CD1c-positive myeloid dendritic cell (primary cell): ENCODE measurements around the gene UBE2R2.
"Not testable (repeated sequence)": the region's sequence is repeated elsewhere in the genome, so short reads cannot be mapped to it uniquely, and the experiment has no call there.

Source experiments
- DNase-seq: peaks from one replicate; pipeline ENCODE4 v3.0.0-alpha.2; 2016; ENCODE audit errors: extremely low spot score

Gene UBE2R2

GRCh38 chr9:33799928-33800704 lies 16.8 kb upstream of the UBE2R2 start:
- DNase-seq = no peak

- no peak for DNase-seq
Measured at GRCh38 chr9:33800886-33801285, 16.1 kb upstream of the UBE2R2 start.

- not testable (repeated sequence) for DNase-seq
Measured at GRCh38 chr9:33801943-33802500, 14.9 kb upstream of the UBE2R2 start.

DNA sequence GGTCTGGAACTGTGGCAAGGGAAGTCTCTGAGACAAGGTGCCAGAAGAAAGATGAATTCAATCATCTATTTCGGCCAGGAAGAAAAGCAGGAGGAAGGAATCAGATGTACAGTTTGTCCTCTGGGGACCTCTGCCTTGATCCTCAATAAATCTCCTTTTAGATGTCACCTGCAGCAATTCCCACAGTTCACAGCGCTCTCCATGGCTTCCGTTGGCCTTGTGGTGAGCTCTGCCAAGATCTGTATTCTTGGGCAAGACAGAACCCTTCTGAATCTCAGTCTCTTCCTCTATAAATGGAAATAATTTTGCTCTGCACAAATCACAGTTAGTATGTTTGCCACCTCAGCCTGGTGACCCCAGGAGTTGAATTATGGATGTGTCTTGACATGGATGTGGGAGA lies 12.8 kb upstream of the UBE2R2 start:
- DNase-seq = not testable (repeated sequence)

GRCh38 chr9:33807156-33807555 lies 9.8 kb upstream of the UBE2R2 start:
- DNase-seq = not testable (repeated sequence)

DNA sequence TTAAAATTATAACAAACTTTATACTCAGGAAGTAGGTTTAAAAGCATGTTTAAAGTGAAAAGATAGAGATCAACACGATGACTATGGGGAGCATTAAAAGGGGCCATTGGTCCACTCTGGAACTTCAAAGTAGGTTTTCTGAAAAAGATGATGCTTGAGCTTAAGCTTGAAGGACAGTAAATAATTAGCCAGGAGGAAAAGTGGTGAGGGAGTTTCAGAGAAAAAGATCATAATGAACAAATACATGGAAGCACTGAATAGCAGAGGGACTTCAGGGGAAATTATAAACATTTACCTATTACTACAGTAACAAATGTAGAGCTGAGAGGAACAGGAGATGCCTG lies 8.0 kb upstream of the UBE2R2 start:
- DNase-seq = not testable (repeated sequence)

GRCh38 chr9:33809506-33809905 lies 7.5 kb upstream of the UBE2R2 start:
- no peak for DNase-seq

GRCh38 chr9:33813712-33814641 lies 3.0 kb upstream of the UBE2R2 start:
- DNase-seq = peak; percentile 80

DNA sequence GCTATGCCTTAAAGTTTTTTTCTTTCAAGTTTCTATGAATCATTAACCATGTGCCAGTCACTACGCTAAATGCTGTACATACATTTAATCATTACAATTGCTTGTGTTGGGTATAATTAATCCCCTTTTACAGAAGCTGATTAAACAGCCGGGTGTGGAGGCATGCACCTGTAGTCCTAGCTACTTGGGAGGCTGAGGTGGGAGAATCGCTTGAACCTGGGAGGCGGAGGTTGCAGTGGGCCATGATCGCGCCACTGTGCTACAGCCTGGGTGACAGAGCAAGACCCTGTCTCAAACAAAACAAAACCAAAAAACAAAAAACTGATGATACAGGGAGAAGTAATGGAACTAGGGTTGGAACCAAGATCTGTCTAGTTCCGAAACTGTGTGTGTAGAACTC lies 1.2 kb upstream of the UBE2R2 start:
- no peak for DNase-seq

GRCh38 chr9:33817327-33818166 lies 587 bp downstream of the UBE2R2 start:
- peak; percentile 77 for DNase-seq

- DNase-seq = peak; percentile 51
Measured at GRCh38 chr9:33818167-33818846, 1.3 kb downstream of the UBE2R2 start.

GRCh38 chr9:33818847-33819500 lies 2.0 kb downstream of the UBE2R2 start:
- DNase-seq = peak; percentile 15

DNA sequence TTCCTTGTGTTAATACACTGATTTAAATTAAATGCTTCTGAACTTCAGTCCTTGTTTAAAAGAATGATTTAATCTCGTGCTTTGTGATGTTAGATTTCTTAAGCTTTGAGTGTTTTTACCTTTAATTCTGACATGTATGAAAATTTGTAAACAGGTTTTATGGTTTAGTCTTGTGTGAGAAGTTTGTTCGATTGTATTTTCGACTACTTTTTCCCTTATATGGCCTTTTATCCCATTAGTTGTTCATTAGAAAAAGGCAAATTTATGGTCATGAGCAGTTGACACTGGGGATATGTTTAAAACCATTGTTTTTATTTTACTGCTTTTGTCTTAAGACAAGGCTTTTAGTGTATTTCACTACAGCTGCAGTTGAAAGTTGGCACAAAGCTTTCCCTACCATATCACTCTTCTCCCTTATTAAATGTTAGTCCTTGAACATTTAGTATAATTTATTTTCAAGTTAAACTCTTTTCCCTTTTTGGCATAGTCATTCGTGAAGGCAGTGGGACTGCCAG lies 3.3 kb downstream of the UBE2R2 start:
- DNase-seq = no peak

DNA sequence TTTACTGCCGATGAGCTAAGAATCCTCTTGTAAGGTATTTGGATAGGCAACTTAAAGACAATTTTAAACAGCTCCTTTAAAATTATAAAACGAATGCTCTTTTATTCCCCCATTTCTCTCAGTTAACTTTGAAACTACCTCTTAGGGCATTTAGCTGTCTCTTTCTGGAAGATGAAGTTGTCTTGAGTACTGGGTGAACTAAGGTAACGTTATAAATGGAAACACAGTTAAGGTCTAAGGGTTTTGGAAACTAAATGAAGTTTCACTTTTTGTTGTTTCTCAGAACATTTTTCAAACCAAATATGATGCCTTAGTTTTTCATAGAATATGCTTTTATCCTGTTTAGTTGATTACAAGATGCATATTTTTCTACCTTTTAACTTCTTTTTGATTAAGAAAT lies 6.8 kb downstream of the UBE2R2 start:
- no peak for DNase-seq

GRCh38 chr9:33827285-33827684 lies 10.3 kb downstream of the UBE2R2 start:
- DNase-seq = not testable (repeated sequence)

DNA sequence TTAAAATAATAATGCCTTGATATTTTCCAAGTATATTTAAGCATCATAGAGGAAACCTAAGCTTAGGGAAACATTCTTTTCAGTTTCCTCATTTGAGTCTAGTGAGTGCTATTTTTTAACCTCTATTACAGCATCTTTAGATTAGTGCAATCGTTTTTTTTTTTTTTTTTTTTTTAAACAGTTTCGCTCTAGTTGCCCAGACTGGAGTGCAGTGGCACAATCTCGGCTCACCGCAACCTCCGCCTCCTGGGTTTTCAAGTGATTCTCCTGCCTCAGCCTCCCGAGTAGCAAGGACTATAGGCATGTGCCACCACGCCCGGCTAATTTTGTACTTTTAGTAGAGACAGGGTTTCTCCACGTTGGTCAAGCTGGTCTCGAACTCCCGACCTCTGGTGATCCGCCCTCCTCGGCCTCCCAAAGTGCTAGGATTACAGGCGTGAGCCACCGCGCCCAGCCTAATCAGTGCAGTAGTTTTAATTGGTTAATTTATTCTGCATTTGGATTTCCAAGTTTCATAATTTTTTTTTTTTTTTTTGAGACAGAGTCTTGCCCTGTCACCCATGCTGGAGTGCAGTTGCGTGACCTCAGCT lies 12.8 kb downstream of the UBE2R2 start:
- DNase-seq = peak; percentile 44

- no peak for DNase-seq
Measured at GRCh38 chr9:33835625-33836260, 18.8 kb downstream of the UBE2R2 start.

DNA sequence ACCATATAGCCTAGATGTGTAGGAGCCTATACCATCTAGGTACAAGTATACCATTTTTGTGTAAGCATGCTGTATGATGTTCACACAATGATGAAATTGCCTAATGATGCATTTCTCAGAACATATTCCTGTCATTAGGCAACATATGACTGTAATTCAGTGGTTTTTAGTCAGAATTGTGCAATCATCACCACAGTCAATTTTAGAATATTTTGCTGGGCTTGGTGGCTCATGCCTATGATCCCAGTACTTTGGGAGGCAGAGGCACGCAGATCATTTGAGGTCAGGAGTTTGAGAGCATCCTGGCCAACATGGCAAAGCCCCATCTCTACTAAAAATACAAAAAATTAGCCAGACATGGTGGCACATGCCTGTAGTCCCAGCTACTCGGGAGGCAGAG lies 19.3 kb downstream of the UBE2R2 start:
- peak; percentile 90 for DNase-seq

DNA sequence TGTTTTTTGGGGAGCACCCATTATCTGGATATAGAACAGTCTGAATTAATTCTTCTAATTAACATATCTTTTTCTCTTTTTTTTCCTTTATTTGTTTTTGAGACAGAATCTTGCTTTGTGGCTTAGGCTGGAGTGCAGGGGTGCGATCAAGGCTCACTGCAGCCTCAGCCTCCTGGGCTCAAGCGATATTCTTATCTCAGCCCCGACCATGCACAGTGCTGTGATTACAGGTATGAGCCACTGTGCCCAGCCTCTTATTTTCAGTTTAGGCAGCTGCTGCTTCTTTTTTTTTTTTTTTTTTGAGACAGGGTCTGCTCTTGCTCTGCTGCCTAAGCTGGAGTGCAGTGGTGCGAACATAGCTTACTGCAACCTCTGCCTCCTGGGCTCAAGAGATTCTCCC lies 20.2 kb downstream of the UBE2R2 start:
- DNase-seq = no peak
